PFSK-1 (cell line): ENCODE results near the gene CACUL1.

Source experiments
- FOXP2 ChIP-seq: optimal IDR thresholded peaks from 2 replicates; pipeline ENCODE3; 2011; ENCODE audit warnings: borderline replicate concordance, control low read depth, inconsistent platforms; ENCODE audit not compliant: insufficient read depth; ENCODE audit errors: extremely low read length, extremely low read depth
- POLR2AphosphoS5 ChIP-seq: IDR thresholded peaks from 2 replicates; pipeline ENCODE4 v1.6.1; 2012; ENCODE audit warnings: low read depth, mild to moderate bottlenecking, control low read depth, low read length, moderate library complexity
- REST ChIP-seq, 2 experiments: IDR thresholded peaks; 2 replicates each; pipeline versions ENCODE4 v1.6.1 to v1.8.0; 2011 to 2012; ENCODE audit warnings: low read depth in 2 of 2, low read length in 2 of 2, control low read depth in 1 of 2, inconsistent platforms in 1 of 2, mild to moderate bottlenecking in 1 of 2, moderate library complexity in 1 of 2; ENCODE audit not compliant: insufficient read depth in 1 of 2
- SIN3A ChIP-seq: IDR thresholded peaks from 2 replicates; pipeline ENCODE4 v1.6.1; 2012; ENCODE audit warnings: mild to moderate bottlenecking, low read length, moderate library complexity, borderline replicate concordance; ENCODE audit not compliant: insufficient read depth
- TAF1 ChIP-seq: IDR thresholded peaks from 2 replicates; pipeline ENCODE4 v1.6.1; 2012; ENCODE audit warnings: low read length, control low read depth, borderline replicate concordance; ENCODE audit not compliant: insufficient read depth

CACUL1 gene

GRCh38 chr10:118799777-118800176 is 45.0 kb upstream of the CACUL1 start:
- TF ChIP-seq FOXP2, result no peak
- no peak for TF ChIP-seq TAF1

GRCh38 chr10:118798231-118798662 is 43.5 kb upstream of the CACUL1 start:
- TF ChIP-seq REST (IDR thresholded peaks at IDR 0.05; ENCODE audit: insufficient read depth in 1 of 2, low read depth in 2 of 2, low read length in 2 of 2) (no peak), POLR2AphosphoS5 (no peak), SIN3A (no peak), TAF1 (no peak), FOXP2 (no peak)

GRCh38 chr10:118793545-118793944 is 38.8 kb upstream of the CACUL1 start:
- TF ChIP-seq POLR2AphosphoS5 (no peak), FOXP2 (no peak), TAF1 (no peak), SIN3A (no peak), REST (IDR thresholded peaks at IDR 0.05; ENCODE audit: insufficient read depth in 1 of 2, low read depth in 2 of 2, low read length in 2 of 2) (no peak)

- TF ChIP-seq SIN3A (no peak), FOXP2 (no peak), POLR2AphosphoS5 (no peak), REST (IDR thresholded peaks at IDR 0.05; ENCODE audit: insufficient read depth in 1 of 2, low read depth in 2 of 2, low read length in 2 of 2) (no peak), TAF1 (no peak)
Observed at GRCh38 chr10:118792526-118792925, 37.8 kb upstream of the CACUL1 start.

GRCh38 chr10:118790058-118790457 is 35.3 kb upstream of the CACUL1 start:
- TF ChIP-seq FOXP2 (no peak), SIN3A (no peak), TAF1 (no peak), POLR2AphosphoS5 (no peak), REST (IDR thresholded peaks at IDR 0.05; ENCODE audit: insufficient read depth in 1 of 2, low read depth in 2 of 2, low read length in 2 of 2) (no peak)
